SK-N-SH (cell line): Measurements from ENCODE around the gene CYB561. TPM values are rescaled to one million over a fixed set of nuclear protein-coding genes. Genes with fewer than 3 reads are reported as not detected.

Experiments
- CTCF ChIA-PET: fragments of 300-600, 350-600 bp; formaldehyde crosslinking; extraction: SDS; loops from one replicate; lab custom pipeline; 2021; lab: Yijun Ruan, JAX
- POLR2A ChIA-PET: fragments of 350-600 bp; sonication (Branson Sonifier 250); formaldehyde crosslinking; extraction: SDS; loops from one replicate; lab custom pipeline; 2020; ENCODE audit warnings: antibody characterized with exemption, inconsistent platforms; lab: Yijun Ruan, JAX
- DNase-seq: peaks from one replicate; pipeline ENCODE4 v3.0.0; 2012
- H2AFZ ChIP-seq: fragments of 200-600 bp; sonication (generic); 2 replicates; pipeline ENCODE4 v1.8.1; 2016; ENCODE audit warnings: antibody characterized with exemption, mild to moderate bottlenecking, low read depth
- H3F3A ChIP-seq: fragments of 200-600 bp; sonication (generic); replicated peaks from 2 replicates; pipeline ENCODE3; 2016; ENCODE audit warnings: antibody characterized with exemption, mild to moderate bottlenecking; ENCODE audit not compliant: insufficient read depth
- H3K27ac ChIP-seq, 2 experiments: fragments of 200-500 bp in 1 of 2; fragments of 200-600 bp in 1 of 2; sonication (Bioruptor generic) in 1 of 2; sonication (generic), shearing (Covaris generic) in 1 of 2; 2 replicates each; pipeline versions ENCODE4 v1.5.1 to v1.6.1; 2014 to 2016; ENCODE audit warnings: low read depth in 2 of 2, inconsistent platforms in 1 of 2, low read length in 1 of 2, mild to moderate bottlenecking in 1 of 2, mixed read lengths in 1 of 2
- H3K27me3 ChIP-seq: fragments of 200-600 bp; sonication (generic), shearing (Covaris generic); 2 replicates; pipeline ENCODE4 v1.6.1; 2016; ENCODE audit warnings: mixed run types; ENCODE audit not compliant: insufficient read depth
- H3K36me3 ChIP-seq, 2 experiments: fragments of 200-500 bp in 1 of 2; fragments of 200-600 bp in 1 of 2; sonication (Bioruptor generic) in 1 of 2; sonication (generic) in 1 of 2; replicated peaks in 1 of 2; 2 replicates each; pipeline versions ENCODE3 to v1.5.1; 2014 to 2016; ENCODE audit warnings: low read length in 1 of 2, mild to moderate bottlenecking in 1 of 2; ENCODE audit not compliant: insufficient read depth in 2 of 2, control insufficient read depth in 1 of 2
- H3K4me1 ChIP-seq, 2 experiments: fragments of 200-500 bp in 1 of 2; fragments of 200-600 bp in 1 of 2; sonication (Bioruptor generic) in 1 of 2; sonication (generic), shearing (Covaris generic) in 1 of 2; 2 replicates each; pipeline versions ENCODE4 v1.5.1 to v1.6.1; 2014 to 2016; ENCODE audit warnings: low read depth in 1 of 2, low read length in 1 of 2, mixed run types in 1 of 2; ENCODE audit not compliant: insufficient read depth in 2 of 2, control insufficient read depth in 1 of 2
- H3K4me2 ChIP-seq: fragments of 200-600 bp; sonication (generic), shearing (Covaris generic); 2 replicates; pipeline ENCODE4 v1.6.1; 2017; ENCODE audit warnings: mixed run types
- H3K4me3 ChIP-seq, 2 experiments: fragments of 200-500 bp in 1 of 2; fragments of 200-600 bp in 1 of 2; sonication (Bioruptor generic) in 1 of 2; sonication (generic), shearing (Covaris generic) in 1 of 2; 2 replicates each; pipeline versions ENCODE4 v1.5.1 to v1.8.1; 2014 to 2016; ENCODE audit warnings: low read depth in 2 of 2, inconsistent platforms in 1 of 2, low read length in 1 of 2, mild to moderate bottlenecking in 1 of 2, mixed read lengths in 1 of 2, moderate library complexity in 1 of 2
- H3K79me2 ChIP-seq: fragments of 200-600 bp; sonication (generic); 2 replicates; pipeline ENCODE4 v1.8.1; 2017; ENCODE audit warnings: mild to moderate bottlenecking; ENCODE audit not compliant: insufficient read depth
- H3K9ac ChIP-seq: fragments of 200-600 bp; sonication (generic); 2 replicates; pipeline ENCODE4 v1.6.1; 2017; ENCODE audit warnings: mixed run types
- H3K9me2 ChIP-seq: fragments of 200-600 bp; sonication (generic); 2 replicates; pipeline ENCODE4 v1.6.1; 2017; ENCODE audit warnings: mixed run types
- H3K9me3 ChIP-seq: fragments of 200-600 bp; sonication (generic); 2 replicates; pipeline ENCODE4 v1.6.1; 2017; ENCODE audit warnings: mixed run types, mild to moderate bottlenecking, moderate library complexity
- H4K20me1 ChIP-seq: fragments of 200-600 bp; sonication (generic); 2 replicates; pipeline ENCODE4 v1.6.1; 2017; ENCODE audit warnings: mild to moderate bottlenecking, mixed run types; ENCODE audit not compliant: insufficient read depth
- CHD2 ChIP-seq: fragments of 150-350 bp; IDR thresholded peaks from 2 replicates; pipeline ENCODE4 v1.6.1; 2018; ENCODE audit warnings: low read length; ENCODE audit not compliant: partially characterized antibody
- ELF1 ChIP-seq: IDR thresholded peaks from 2 replicates; pipeline ENCODE4 v1.4.0; 2012
- EP300 ChIP-seq, 2 experiments: IDR thresholded peaks; 2 replicates each; pipeline versions ENCODE4 v1.4.0 to v1.6.1; 2012; ENCODE audit warnings: borderline replicate concordance in 1 of 2, low read depth in 1 of 2, low read length in 1 of 2
- EZH2phosphoT487 ChIP-seq: fragments of 200-600 bp; sonication (generic); IDR thresholded peaks from 2 replicates; pipeline ENCODE4 v1.6.1; 2017; ENCODE audit warnings: low read depth, mixed run types, mild to moderate bottlenecking, antibody characterized with exemption, moderate library complexity, borderline replicate concordance
- FOXJ3 ChIP-seq: sonication (generic); formaldehyde crosslinking; IDR thresholded peaks from 2 replicates; pipeline ENCODE4 v1.5.1; 2020; ENCODE audit warnings: mild to moderate bottlenecking, missing genetic modification reagents
- FOXM1 ChIP-seq: IDR thresholded peaks from 2 replicates; pipeline ENCODE4 v1.4.0; 2012; ENCODE audit warnings: low read depth, mild to moderate bottlenecking
- GABPA ChIP-seq: IDR thresholded peaks from 2 replicates; pipeline ENCODE4 v1.4.0; 2012; ENCODE audit warnings: low read depth, mild to moderate bottlenecking
- JUND ChIP-seq: IDR thresholded peaks from 2 replicates; pipeline ENCODE4 v1.4.0; 2012
- MEF2A ChIP-seq: IDR thresholded peaks from 2 replicates; pipeline ENCODE4 v1.4.0; 2012; ENCODE audit warnings: low read depth, borderline replicate concordance
- MXI1 ChIP-seq: IDR thresholded peaks from 2 replicates; pipeline ENCODE4 v1.6.1; 2012; ENCODE audit warnings: mild to moderate bottlenecking, low read depth, low read length, improper control_type of control experiment
- NFIC ChIP-seq: IDR thresholded peaks from 2 replicates; pipeline ENCODE4 v1.4.0; 2012; ENCODE audit warnings: borderline replicate concordance
- NRF1 ChIP-seq: IDR thresholded peaks from 2 replicates; pipeline ENCODE4 v1.6.1; 2012; ENCODE audit warnings: low read depth, mild to moderate bottlenecking, low read length
- POLR2AphosphoS5 ChIP-seq: IDR thresholded peaks from 2 replicates; pipeline ENCODE4 v1.6.1; 2012; ENCODE audit warnings: low read depth, low read length
- RAD21 ChIP-seq: IDR thresholded peaks from 2 replicates; pipeline ENCODE4 v1.6.1; 2012; ENCODE audit warnings: mild to moderate bottlenecking, low read length
- RCOR1 ChIP-seq: fragments of 150-350 bp; IDR thresholded peaks from 2 replicates; pipeline ENCODE4 v1.6.1; 2017; ENCODE audit warnings: antibody characterized with exemption, low read length
- RFX5 ChIP-seq: IDR thresholded peaks from 2 replicates; pipeline ENCODE4 v1.6.1; 2012; ENCODE audit warnings: mild to moderate bottlenecking, improper control_type of control experiment, low read length
- RXRA ChIP-seq: IDR thresholded peaks from 2 replicates; pipeline ENCODE4 v1.4.0; 2012; ENCODE audit warnings: low read depth, mild to moderate bottlenecking, borderline replicate concordance
- TAF1 ChIP-seq: IDR thresholded peaks from 2 replicates; pipeline ENCODE4 v1.6.1; 2012; ENCODE audit warnings: low read depth, mild to moderate bottlenecking, low read length, moderate library complexity, borderline replicate concordance
- TEAD4 ChIP-seq: IDR thresholded peaks from 2 replicates; pipeline ENCODE4 v1.4.0; 2012; ENCODE audit warnings: mild to moderate bottlenecking, borderline replicate concordance; ENCODE audit not compliant: insufficient read depth
- YY1 ChIP-seq: IDR thresholded peaks from 2 replicates; pipeline ENCODE4 v1.4.0; 2012; ENCODE audit warnings: low read depth, mild to moderate bottlenecking
- WGBS: methylation state at CpG from one replicate; pipeline ENCODE4 v1.1.6; 2017; ENCODE audit warnings: low lambda C conversion rate; 5-methylcytosine and 5-hydroxymethylcytosine counted together
- polyA plus RNA-seq, 3 experiments: library from polyadenylated mRNA; depleted of rRNA; stranded (reverse); fragments of >200 nt; gene quantifications; 2 replicates each; pipeline ENCODE4 v1.2.3, GENCODE V29; 2012
- TF ChIP-seq, protein P1 (sequence below): IDR thresholded peaks from 2 replicates; pipeline ENCODE4 v1.4.0; 2012; ENCODE audit warnings: low read depth, borderline replicate concordance
- TF ChIP-seq, protein P2 (sequence below): IDR thresholded peaks from 2 replicates; pipeline ENCODE4 v1.4.0; 2012; ENCODE audit warnings: low read depth, borderline replicate concordance
- TF ChIP-seq, protein P3 (sequence below): IDR thresholded peaks from 2 replicates; pipeline ENCODE4; 2012
- TF ChIP-seq, protein P4 (sequence below): IDR thresholded peaks from 2 replicates; pipeline ENCODE4 v1.4.0; 2012; ENCODE audit warnings: low read depth
- TF ChIP-seq, protein P5 (sequence below): fragments of 150-350 bp; IDR thresholded peaks from 2 replicates; pipeline ENCODE4 v1.6.1; 2017; ENCODE audit warnings: antibody characterized with exemption, low read length, low read depth, borderline replicate concordance
- TF ChIP-seq, protein P6 (sequence below): IDR thresholded peaks from 2 replicates; pipeline ENCODE4 v1.6.1; 2012; ENCODE audit warnings: mild to moderate bottlenecking, low read depth, low read length, moderate library complexity

CYB561 gene
- polyA plus RNA-seq, 1 of the 3 experiments (the other 2 are of a cell fraction): 28.3 TPM

DNA sequence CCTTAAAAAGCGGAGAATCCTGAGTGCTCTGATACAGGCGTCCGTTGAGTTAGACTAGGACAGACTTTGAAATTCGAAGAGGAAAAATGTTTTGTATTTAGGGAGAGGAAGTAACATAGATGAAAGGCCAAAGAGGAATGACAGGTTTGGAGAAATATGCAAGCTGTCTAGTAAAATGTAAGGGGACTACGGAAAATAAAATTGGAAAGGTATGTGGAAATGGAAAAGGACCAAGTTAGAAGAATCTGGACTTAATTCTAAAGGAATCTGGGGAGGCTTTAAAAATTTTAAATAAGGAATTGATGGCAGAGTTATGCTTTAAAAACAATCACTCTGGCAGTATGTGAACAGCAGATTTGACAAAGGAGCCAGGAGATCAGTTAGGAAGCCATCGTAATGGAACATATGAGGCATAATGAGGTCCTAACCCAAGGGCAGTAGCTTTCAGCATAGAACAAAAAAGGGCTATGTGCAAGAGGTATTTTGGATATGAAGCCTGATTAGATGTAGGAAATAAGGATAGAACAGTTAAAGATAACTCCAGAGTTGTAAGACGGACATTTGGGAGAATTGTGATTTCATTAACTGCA, 38.3 kb downstream of the CYB561 start:
- Histone ChIP-seq H3K36me3 (peaks cover 70 to 75% of the 10 kb centered on the region in 2 experiments), H4K20me1 (no peaks in the 10 kb centered on the region), H3K27me3 (no peaks in the 10 kb centered on the region), H3K9me2 (no peaks in the 10 kb centered on the region), H3K9me3 (no peaks in the 10 kb centered on the region), H3K9ac (peak overlapping the region; percentile 30; the same call in 1 of the 2 replicates), H3K4me3 (no peak overlapping the region), H3K79me2 (no peaks in the 10 kb centered on the region; the same call in 1 of the 2 replicates), H2AFZ (no peak overlapping the region), H3K4me1 (peaks cover 16 to 18% of the 10 kb centered on the region in 2 experiments; a peak in 3 of 4 replicates), H3K4me2 (peak overlapping the region; percentile 22; the same call in 1 of the 2 replicates), H3K27ac (peak overlapping the region; percentile 76 to 84), H3F3A (peaks cover 44% of the 10 kb centered on the region)
- 46% methylated on average over 7 of the region's 7 CpGs for WGBS
- ChIA-PET POLR2A (no interaction called here), CTCF (interaction anchor here (0.7 to 6.7 kb wide), 40 partner anchors 10 to 779 kb away, joined by 3 to 98 read pairs (median 10); no protein-coding TSS in a partner anchor)
- DNase-seq: no peak
- TF ChIP-seq, protein P1, sequence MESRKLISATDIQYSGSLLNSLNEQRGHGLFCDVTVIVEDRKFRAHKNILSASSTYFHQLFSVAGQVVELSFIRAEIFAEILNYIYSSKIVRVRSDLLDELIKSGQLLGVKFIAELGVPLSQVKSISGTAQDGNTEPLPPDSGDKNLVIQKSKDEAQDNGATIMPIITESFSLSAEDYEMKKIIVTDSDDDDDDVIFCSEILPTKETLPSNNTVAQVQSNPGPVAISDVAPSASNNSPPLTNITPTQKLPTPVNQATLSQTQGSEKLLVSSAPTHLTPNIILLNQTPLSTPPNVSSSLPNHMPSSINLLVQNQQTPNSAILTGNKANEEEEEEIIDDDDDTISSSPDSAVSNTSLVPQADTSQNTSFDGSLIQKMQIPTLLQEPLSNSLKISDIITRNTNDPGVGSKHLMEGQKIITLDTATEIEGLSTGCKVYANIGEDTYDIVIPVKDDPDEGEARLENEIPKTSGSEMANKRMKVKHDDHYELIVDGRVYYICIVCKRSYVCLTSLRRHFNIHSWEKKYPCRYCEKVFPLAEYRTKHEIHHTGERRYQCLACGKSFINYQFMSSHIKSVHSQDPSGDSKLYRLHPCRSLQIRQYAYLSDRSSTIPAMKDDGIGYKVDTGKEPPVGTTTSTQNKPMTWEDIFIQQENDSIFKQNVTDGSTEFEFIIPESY: no peak
- TF ChIP-seq RCOR1: no peak
- no peak for TF ChIP-seq TAF1
- TF ChIP-seq RXRA: peak; percentile 23; the same call in 1 of the 2 replicates
- no peak for TF ChIP-seq NFIC
- no peak for TF ChIP-seq RAD21
- TF ChIP-seq, protein P2, sequence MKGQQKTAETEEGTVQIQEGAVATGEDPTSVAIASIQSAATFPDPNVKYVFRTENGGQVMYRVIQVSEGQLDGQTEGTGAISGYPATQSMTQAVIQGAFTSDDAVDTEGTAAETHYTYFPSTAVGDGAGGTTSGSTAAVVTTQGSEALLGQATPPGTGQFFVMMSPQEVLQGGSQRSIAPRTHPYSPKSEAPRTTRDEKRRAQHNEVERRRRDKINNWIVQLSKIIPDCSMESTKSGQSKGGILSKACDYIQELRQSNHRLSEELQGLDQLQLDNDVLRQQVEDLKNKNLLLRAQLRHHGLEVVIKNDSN: no peak
- TF ChIP-seq, protein P3, sequence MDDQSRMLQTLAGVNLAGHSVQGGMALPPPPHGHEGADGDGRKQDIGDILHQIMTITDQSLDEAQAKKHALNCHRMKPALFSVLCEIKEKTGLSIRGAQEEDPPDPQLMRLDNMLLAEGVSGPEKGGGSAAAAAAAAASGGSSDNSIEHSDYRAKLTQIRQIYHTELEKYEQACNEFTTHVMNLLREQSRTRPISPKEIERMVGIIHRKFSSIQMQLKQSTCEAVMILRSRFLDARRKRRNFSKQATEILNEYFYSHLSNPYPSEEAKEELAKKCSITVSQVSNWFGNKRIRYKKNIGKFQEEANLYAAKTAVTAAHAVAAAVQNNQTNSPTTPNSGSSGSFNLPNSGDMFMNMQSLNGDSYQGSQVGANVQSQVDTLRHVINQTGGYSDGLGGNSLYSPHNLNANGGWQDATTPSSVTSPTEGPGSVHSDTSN: peak; percentile 68
- no peak for TF ChIP-seq FOXM1
- no peak for TF ChIP-seq ELF1
- TF ChIP-seq, protein P4, sequence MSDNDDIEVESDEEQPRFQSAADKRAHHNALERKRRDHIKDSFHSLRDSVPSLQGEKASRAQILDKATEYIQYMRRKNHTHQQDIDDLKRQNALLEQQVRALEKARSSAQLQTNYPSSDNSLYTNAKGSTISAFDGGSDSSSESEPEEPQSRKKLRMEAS: no peak
- peak; percentile 14 to 72; a peak in 2 of 4 replicates for TF ChIP-seq EP300 (IDR thresholded peaks at IDR 0.05; ENCODE audit: borderline replicate concordance in 1 of 2, low read depth in 1 of 2, low read length in 1 of 2)
- TF ChIP-seq YY1: no peak
- TF ChIP-seq JUND: peak; percentile 53; the same call in 1 of the 2 replicates
- no peak for TF ChIP-seq NRF1
- no peak for TF ChIP-seq RFX5
- no peak for TF ChIP-seq CHD2
- no peak for TF ChIP-seq FOXJ3 (CRISPR knock-in tag)
- peak; percentile 27; the same call in 1 of the 2 replicates for TF ChIP-seq POLR2AphosphoS5
- TF ChIP-seq, protein P5, sequence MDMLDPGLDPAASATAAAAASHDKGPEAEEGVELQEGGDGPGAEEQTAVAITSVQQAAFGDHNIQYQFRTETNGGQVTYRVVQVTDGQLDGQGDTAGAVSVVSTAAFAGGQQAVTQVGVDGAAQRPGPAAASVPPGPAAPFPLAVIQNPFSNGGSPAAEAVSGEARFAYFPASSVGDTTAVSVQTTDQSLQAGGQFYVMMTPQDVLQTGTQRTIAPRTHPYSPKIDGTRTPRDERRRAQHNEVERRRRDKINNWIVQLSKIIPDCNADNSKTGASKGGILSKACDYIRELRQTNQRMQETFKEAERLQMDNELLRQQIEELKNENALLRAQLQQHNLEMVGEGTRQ: no peak
- no peak for TF ChIP-seq MXI1
- TF ChIP-seq MEF2A: 0 out of 2 replicates have a peak, but pooled peaks have one; percentile 31
- TF ChIP-seq, protein P6, sequence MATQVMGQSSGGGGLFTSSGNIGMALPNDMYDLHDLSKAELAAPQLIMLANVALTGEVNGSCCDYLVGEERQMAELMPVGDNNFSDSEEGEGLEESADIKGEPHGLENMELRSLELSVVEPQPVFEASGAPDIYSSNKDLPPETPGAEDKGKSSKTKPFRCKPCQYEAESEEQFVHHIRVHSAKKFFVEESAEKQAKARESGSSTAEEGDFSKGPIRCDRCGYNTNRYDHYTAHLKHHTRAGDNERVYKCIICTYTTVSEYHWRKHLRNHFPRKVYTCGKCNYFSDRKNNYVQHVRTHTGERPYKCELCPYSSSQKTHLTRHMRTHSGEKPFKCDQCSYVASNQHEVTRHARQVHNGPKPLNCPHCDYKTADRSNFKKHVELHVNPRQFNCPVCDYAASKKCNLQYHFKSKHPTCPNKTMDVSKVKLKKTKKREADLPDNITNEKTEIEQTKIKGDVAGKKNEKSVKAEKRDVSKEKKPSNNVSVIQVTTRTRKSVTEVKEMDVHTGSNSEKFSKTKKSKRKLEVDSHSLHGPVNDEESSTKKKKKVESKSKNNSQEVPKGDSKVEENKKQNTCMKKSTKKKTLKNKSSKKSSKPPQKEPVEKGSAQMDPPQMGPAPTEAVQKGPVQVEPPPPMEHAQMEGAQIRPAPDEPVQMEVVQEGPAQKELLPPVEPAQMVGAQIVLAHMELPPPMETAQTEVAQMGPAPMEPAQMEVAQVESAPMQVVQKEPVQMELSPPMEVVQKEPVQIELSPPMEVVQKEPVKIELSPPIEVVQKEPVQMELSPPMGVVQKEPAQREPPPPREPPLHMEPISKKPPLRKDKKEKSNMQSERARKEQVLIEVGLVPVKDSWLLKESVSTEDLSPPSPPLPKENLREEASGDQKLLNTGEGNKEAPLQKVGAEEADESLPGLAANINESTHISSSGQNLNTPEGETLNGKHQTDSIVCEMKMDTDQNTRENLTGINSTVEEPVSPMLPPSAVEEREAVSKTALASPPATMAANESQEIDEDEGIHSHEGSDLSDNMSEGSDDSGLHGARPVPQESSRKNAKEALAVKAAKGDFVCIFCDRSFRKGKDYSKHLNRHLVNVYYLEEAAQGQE: no peak
- no peak for TF ChIP-seq EZH2phosphoT487
- no peak for TF ChIP-seq GABPA
- TF ChIP-seq TEAD4: peak; percentile 36; the same call in 1 of the 2 replicates
